Erythroblast (primary cell): ENCODE results near the gene STYK1.
"Not testable (repeated sequence)": the region's sequence is repeated elsewhere in the genome, so short reads cannot be mapped to it uniquely, and the experiment has no call there.

ENCODE experiments used
- DNase-seq, 2 experiments: peaks; one replicate each; lab custom pipeline; 2025; lab: John Stamatoyannopoulos, UW
- GATA1 ChIP-seq: IDR thresholded peaks from 2 replicates; pipeline ENCODE4 v1.6.1; 2011; ENCODE audit warnings: low read depth, mild to moderate bottlenecking, control low read depth, low read length, moderate library complexity
- POLR2A ChIP-seq: IDR thresholded peaks from 2 replicates; pipeline ENCODE4 v1.6.1; 2011; ENCODE audit warnings: mild to moderate bottlenecking, low read length

Gene STYK1

DNA sequence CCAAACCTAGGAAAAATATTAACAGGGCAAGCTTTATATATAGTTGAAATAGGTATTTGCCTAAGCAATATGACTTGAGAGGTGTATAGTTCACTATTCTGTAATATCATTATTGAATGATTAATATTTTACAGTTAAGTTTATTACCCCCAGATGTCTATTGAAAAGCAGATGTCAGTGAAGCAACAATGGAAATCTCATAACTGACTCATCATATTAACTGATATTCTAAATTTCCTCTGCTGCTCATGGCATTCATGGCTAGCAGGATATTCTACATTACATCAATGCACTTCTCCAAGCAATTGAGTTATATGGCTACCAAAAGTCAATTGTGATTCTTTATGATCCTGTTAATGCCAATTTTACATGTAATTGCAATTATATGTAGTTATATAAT lies 50.7 kb downstream of the STYK1 start:
- TF ChIP-seq POLR2A (no peak), GATA1 (no peak)
- DNase-seq = no peak

DNA sequence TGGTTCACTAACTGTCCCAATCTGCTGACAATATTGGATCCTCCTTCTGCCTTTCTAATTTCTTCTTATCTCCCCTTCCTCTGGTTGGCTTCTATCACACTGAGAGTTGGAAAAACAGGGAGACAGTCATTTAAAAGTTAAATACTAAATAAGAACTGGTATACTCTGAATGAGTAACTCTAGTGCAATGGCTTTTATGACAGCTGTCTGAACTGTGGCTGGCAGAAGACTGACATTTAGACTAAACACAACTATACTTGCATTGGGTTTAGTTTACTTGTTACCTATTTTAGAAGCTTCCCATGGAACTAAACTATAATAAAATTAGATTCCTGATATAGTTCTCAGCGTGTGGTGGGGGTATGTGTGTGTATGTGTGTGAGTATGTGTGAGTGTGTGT lies 52.6 kb downstream of the STYK1 start:
- TF ChIP-seq GATA1 = no peak
- no peak for TF ChIP-seq POLR2A
- no peak for DNase-seq

DNA sequence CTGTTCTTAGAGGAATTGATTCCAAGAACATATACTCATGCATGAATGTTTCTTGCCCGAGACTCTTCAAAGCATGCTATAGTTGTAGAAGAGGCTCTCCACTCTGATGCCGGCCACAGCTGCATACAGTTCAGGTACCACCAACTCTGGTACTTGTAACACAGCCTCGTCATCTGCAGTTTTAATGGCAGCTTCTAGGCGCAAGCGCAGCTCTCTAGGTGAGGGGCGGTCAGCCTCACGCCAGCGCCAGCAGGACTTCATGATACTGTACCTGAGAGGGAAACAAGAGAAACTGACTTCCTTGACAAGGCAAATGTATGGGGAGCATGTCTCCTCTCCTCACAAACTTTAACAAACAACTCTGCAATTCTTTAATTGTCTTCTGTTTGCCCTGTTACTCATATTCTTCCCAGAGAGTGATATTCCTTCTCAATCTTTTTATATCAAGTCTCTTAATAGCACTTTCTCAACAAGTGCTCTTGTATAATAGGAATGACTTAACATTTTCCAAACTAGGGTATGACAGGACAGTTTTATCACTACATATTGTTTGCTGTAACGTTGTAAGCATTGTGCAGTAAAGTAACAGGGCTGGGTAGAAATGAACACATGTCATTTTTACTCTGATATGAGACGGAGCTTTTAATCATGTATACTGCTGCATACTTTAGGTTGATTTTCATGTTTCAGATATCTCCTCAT lies 53.6 kb downstream of the STYK1 start:
- DNase-seq = peak in 1 of 2 experiments; percentile 16
- TF ChIP-seq GATA1 (no peak), POLR2A (no peak)

DNA sequence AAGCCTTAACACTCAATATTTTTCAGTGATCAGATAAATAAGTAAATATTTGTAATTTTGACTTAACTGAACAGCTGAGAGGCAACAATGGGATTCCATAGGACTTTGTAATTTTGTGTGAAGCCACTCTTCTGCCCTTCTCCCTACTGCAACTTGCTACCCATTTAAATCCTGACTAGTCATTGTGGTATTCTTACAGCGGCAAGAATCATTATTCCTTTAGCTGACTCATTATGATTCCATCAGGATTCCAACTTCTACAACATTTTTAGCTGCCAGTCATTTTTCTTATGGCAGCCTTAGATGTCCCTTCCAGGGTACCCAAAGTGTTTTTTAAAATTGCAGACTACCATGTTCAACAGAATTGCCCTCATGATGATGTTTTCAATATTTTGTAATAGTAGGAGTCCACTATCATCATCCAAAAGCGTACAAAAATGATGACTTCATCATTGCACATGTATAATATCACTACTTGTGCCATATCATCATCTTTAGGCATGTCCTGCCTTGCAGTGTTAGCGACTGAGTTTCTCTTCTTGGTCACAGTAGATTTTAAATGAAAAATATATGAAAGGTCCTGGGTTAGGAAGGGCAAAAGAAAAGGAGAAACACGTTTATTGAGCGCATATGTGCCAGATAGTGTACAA lies 55.4 kb downstream of the STYK1 start:
- no peak for TF ChIP-seq GATA1
- TF ChIP-seq POLR2A = no peak
- peak in 1 of 2 experiments; percentile 47 for DNase-seq

GRCh38 chr12:10617863-10618262 lies 56.0 kb downstream of the STYK1 start:
- peak in 1 of 2 experiments; percentile 27 for DNase-seq
- TF ChIP-seq POLR2A (no peak), GATA1 (no peak)

DNA sequence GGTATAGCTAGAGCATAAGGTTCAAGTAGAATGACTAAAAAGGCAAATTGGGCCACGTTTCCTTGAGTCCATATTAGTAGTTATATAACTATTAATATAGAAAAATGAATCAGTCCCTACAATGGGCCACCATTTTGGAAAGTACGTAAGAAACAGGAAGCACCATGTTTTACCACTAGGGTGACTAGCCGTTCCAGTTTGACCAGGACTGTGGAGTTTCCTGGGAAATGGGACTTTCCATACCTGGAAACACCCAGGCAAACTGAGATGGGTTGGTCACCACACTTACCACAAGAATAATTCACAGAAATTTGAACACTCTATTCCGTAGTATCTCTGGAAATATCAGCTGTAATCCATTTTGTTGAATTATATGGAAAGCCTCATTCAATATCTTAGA lies 58.3 kb downstream of the STYK1 start:
- DNase-seq = no peak
- TF ChIP-seq POLR2A (no peak), GATA1 (no peak)

DNA sequence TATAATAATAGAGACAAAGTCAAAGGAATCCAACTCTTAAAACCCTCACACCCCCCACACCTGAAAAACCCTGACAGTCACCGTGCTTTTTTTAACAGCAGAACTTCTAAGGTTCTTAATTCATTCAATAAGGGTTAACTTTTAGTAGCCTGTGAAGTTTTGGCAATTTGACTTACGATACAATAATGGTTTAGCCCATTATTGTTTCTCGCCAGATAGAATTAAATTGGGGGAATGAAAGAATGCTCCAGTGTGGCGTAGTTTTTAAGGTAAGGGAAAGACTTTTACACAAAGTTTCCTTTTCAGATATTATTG lies 59.8 kb downstream of the STYK1 start:
- TF ChIP-seq GATA1 (no peak), POLR2A (no peak)
- DNase-seq = peak in 1 of 2 experiments; percentile 48

- TF ChIP-seq POLR2A = peak; percentile 92
- no peak for TF ChIP-seq GATA1
- peak; percentile 97 to 98 for DNase-seq
Observed at GRCh38 chr12:10613349-10614055, 60.4 kb downstream of the STYK1 start, which contains the start of gene MAGOHB. TSS of gene MAGOHB (minus strand) at chr12:10613609. CDS start at chr12:10613532, 77 bp downstream.

GRCh38 chr12:10612984-10613348 lies 60.9 kb downstream of the STYK1 start:
- no peak for TF ChIP-seq POLR2A
- no peak for TF ChIP-seq GATA1
- peak in 1 of 2 experiments; percentile 57 for DNase-seq

DNA sequence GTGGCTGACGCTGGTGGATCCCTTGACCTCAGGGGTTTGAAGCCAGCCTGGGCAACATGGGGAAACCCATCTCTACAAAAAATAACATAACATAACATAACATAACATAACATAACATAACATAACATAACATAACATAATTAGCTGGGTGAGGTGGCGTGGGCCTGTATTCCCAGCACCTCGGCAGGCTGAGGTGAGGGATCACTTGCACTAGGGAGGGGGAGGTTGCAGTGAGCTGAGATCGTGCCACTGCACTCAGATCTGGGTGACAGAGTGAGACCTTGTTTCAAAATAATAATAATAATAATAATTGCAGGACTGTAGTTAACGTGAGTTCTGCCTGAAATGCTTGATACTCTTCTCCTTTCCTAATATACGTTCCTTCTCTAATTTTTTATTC lies 61.7 kb downstream of the STYK1 start:
- peak in 1 of 2 experiments; percentile 33 for DNase-seq
- TF ChIP-seq GATA1 = no peak
- TF ChIP-seq POLR2A = no peak

GRCh38 chr12:10611258-10611657 lies 62.6 kb downstream of the STYK1 start:
- not testable (repeated sequence) for DNase-seq

GRCh38 chr12:10610188-10610587 lies 63.7 kb downstream of the STYK1 start:
- no peak for DNase-seq
- no peak for TF ChIP-seq GATA1
- TF ChIP-seq POLR2A = peak; percentile 21

DNA sequence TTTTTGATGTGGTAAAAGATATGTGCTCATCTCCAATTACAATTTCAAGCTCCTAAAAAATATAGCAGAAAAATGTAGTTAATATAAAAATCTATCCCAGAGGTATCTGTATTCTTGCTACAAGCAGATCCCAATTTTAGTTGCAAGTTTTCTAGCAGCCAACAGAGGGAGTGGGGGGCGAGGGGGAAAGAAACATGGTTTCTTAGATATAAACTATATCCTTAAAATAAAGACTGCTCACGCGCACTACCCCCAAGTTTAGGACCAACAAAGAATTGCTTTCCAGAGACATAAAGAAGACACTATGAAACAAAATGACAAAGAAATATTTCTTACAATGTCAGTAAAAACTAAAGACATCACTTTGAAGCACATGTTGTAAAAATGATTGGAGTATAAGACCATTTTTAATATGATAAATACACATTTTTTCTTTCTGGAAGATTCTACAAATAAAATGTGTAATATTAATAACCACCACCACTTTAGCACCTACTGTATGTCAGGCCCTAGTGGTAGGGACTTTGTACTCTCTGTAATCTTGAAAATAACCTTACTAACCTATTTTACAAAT lies 65.9 kb downstream of the STYK1 start:
- peak; percentile 29 to 39 for DNase-seq
- no peak for TF ChIP-seq POLR2A
- no peak for TF ChIP-seq GATA1

DNA sequence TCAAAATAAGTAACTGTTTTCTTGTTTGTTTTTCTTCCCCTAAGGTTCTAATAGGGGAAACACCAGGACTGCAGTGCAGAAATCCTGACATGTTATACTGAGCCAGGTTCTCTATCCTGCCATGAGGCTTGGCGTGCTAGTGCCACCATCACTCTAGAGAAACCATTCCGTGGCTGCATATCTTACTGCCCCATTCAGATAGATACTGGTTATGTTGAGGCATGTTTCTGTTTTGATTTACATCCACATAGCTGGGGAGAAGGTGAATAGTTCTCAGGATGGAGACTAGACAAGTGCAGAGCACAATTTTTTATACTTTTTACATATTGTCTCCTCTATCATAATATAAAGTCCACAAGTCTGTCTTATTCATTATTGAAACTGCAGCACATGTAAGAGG lies 72.0 kb downstream of the STYK1 start:
- no peak for DNase-seq
- TF ChIP-seq GATA1 (no peak), POLR2A (no peak)
